Anterior cingulate cortex (tissue), 58 donors: ENCODE data around the gene ZNF385D.
A peak's percentile ranks its signal among the peaks of the same experiment; 100 is the strongest.
"Not testable (repeated sequence)": the region's sequence is repeated elsewhere in the genome, so short reads cannot be mapped to it uniquely, and the experiment has no call there.

Source experiments
- DNase-seq, 58 donors: peaks; one replicate each; lab custom pipeline; 2025; lab: John Stamatoyannopoulos, UW

Gene ZNF385D

DNA sequence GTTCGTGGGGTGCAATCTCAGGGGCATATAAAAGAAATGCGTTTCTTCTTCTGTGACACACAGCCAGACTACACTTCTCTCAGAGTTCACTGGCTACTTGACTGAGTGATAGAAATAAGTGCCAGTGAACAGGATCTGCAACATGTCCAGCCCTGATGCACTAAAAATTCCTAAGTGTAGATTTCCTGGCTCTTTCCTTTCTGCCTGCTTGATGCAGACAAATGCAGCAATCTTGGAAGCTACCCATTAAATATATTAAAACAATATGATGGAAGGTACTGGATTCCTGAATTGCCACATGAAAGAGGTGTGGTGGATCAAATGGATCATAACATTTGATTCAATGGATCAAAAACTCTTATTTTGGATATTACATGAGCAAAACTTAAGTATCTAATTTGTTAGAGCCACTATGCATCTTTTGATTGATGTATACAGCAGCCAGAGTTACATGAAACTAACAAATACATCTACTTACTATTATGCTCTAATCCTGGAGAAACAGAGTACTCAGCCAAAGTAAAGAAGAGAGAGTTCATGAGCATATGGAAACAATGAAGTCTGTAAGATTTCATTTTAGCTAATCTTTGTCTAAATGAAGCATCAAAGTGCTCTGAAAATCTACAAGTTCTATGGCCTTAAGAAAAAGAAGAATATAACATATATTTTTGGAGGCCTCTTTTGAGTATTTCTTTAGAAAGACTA lies 222.6 kb downstream of the ZNF385D start:
- DNase-seq: no peak

GRCh38 chr3:21526461-21526860 lies 224.5 kb downstream of the ZNF385D start:
- DNase-seq: no peak

DNA sequence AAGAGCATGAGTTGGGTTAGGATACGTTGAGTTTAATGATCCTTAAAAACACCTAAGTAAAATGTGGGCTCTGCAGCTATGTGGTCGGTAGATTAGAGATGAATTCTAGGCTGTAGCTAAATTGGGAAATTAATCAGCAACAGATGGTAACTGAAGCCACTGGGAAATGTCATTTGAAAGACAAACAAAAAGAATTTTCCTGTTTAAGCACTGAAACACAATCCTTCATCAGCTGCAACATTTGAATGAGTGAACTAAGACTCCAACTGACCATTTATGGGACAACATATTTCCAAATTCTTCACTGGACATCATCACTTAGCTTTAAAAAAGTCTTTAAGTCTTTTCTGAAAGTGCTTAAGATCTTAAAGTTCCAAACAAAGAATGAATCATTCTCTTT lies 226.9 kb downstream of the ZNF385D start:
- DNase-seq: no peak

GRCh38 chr3:21520106-21520963 lies 230.7 kb downstream of the ZNF385D start:
- DNase-seq: no peak

- no peak for DNase-seq
Observed at GRCh38 chr3:21517184-21517583, 233.8 kb downstream of the ZNF385D start.

DNA sequence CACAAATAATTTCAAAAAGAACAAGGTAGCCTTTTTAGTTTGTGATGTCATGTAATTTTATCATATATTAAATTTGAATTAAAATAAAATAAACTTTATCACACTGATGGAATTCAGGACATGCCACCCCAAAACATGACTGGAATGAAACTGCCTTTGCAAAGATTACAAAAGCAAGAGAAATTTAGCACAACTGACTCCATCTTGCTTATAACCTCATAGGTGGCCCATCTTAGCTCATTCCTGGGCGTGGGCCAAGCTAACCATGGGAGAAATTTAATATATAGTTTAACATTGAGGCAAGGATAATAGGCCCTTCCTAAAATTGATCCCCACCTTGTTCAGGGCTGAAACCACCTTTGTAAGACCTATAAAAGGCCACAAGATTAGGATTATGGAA lies 235.6 kb downstream of the ZNF385D start:
- no peak for DNase-seq

GRCh38 chr3:21509731-21510470 lies 241.1 kb downstream of the ZNF385D start:
- DNase-seq: no peak

DNA sequence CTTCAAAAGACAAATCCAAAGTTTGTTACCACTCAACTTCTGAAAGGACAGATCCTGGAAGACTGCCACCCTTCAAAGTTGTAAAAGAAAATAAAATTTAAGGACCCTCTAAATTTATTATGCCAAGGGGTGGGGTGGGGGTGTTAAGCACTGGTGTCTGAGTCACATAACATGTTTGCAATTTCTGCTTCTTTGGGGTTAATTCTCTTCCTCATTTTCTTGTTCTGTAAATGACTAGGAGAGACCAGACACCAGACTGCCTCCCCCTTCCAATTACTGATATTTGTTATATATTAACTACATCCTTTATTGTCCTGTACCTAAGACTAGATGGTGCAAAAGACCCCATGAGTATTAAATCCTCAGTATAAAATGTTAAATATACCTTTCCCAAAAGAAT lies 242.8 kb downstream of the ZNF385D start:
- no peak for DNase-seq

DNA sequence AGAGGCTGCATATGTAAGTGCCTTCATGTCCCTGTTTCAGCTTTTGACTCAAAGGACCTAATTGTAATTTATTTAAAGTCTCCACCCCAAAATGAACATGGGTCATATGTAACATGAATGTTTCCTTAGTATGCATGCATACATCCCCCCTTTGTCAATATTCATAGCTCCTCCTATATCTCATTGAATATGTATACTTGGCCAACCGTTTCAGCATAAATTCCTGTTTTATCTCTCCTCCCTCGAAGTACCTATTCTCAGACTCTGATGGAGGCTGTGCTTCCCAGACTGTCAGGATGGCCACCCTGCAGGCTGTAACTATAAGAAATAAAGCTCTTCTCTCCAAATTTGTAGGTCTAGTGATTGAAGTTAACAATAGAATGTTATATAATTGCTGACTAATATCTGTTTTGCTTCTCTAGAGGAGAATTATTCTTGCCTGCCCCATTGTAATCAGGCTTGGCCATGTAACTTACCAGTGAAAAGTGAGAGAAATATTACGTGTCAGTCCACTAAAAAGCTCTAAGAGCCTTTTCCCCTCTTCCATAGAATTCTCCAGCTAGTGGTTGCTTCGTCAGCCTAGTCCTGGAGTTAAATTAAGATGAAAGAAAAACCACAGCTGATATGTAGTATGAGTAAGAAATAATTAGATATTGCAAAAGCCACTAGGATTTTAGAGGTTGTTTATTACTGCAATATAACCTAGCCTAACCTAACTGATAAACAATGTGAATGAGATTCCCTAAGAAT lies 245.1 kb downstream of the ZNF385D start:
- DNase-seq: no peak

DNA sequence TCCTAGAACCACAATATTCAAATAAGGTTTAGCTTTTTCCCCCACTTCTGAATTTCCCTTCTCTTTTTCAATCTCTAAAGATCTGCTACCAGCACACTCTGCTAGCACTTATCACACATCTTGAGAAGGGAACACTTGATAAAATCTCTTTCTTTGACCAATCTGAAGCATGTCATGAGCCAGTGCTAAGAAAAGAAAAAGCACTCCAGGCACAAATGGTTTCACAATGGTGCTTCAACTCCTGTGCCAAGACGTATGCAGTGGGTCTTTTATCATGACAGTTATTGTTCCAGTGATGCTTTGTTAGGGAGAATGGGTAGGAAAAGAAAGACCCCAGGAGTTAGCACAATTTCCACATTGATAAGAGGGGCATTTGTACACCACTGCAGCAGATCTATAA lies 248.4 kb downstream of the ZNF385D start:
- DNase-seq: no peak

DNA sequence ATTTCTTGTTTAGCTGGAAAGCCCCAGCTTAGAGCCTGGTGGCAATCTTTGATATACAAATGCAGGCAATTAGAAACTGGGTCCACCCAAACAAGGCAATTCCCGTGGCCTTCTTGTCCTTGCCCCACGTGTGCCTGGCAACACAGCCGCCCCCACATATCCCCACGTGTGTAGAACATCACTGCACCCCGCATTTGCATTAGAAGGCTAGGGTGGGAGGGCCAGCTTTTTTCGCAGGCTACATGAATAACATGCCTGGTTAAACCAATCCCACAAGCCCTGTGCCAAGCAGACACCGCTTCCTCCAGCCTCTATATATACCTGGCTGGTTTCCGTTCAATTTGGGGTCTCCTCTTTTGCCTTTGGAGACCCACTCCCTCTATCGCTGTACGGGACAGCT lies 250.2 kb downstream of the ZNF385D start:
- DNase-seq: no peak

GRCh38 chr3:21490671-21491070 lies 260.3 kb downstream of the ZNF385D start:
- not testable (repeated sequence) for DNase-seq

DNA sequence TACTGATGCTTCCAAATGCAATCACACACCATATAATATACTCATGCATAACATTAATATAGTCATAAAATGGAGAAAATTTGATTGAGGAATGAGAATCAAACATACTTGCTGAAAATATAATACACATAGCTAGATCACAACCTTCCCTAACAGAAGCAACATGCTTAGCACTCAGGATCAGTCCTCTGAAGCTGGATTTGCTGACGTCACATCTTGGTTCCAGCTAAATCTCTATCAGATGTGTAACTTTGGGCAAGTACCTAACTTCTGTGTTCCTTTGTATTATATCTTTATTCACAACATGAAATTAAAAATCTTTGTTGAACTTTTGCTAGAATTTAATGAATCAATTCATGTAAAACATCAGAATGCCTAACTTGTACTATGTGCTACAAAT lies 263.5 kb downstream of the ZNF385D start:
- DNase-seq: no peak

- not testable (repeated sequence) for DNase-seq
Observed at GRCh38 chr3:21486024-21486935, 264.7 kb downstream of the ZNF385D start.

DNA sequence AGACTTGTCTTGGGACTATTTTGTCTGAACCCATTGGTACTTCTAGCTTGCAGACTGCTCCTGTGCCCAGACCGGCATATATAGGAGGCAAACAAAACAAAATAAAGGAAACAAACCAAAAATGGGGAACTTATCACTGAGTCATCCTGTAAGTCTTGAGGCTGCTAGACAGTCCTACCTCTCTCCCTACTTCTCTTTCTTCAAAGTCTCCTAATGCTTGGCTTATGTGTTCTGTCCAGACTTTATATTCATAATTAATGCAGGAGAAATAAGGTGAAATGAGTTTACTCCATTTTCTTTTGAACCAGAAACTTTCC lies 266.2 kb downstream of the ZNF385D start:
- DNase-seq: peak in 1 of 58 donors; percentile 17

GRCh38 chr3:21484057-21484827 lies 266.8 kb downstream of the ZNF385D start:
- DNase-seq: peak in 36 of 58 donors; percentile 1 to 50 (median 15)

DNA sequence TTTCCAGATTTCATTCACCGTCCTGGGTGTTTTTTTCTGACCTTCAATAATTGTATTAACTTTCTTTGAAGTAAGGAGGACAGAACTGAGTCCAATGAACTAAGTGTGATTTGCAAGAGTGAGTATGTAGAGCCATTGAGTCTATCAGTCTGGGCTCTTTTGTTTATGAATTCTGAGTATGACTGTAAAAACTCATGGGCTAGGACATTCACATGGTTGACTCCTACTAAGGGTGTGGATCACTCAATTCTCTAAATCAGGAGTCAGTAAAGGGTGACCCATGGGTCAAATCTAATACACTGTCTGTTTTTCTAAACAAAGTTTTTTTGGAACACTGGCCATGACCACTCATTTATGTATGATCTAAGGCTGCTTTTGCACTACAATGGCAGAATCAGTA lies 269.0 kb downstream of the ZNF385D start:
- no peak for DNase-seq

DNA sequence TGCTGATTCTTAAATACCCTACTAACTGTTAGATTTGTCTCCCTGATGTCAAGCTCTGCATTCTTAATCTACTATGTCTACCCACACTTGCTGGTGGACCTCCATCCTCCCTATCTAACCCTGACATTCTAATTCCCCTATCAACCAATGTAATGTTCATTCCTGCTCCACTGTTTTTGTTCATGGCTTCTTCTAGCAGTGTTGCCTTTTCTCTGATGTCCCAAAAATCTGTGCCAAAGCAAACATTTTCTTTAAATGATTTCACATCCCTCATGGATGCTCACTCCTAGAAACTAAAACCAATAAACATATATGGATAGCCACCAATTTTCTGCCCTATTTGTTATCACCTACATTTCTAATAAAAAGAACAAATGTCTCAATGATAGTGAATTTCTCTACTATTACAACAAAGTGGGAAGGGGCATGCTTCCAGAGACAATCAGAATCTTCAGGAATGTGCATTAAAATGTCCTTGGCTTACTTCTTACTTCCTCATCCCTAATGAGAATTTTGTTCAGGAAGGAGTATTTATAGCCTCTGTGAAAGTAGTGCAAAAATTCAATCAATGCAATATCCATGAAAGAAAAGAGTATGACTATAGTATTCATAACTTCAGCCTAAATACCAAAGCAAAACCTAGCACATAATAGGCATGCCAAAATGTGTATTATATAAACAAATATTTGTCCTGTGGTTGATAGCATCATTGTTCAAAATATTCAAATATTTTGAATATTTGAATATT lies 273.3 kb downstream of the ZNF385D start:
- DNase-seq: no peak
